IgD-negative memory B cell (primary cell): ENCODE measurements around the gene RHBDF1. TPM values are rescaled to one million over a fixed set of nuclear protein-coding genes. Genes with fewer than 3 reads are reported as not detected.
A peak's percentile ranks its signal among the peaks of the same experiment; 100 is the strongest.

Experiments
- H3K27ac Mint-ChIP-seq, 3 donors: one replicate each; pipeline ENCODE4 v1.8.0; 2020 to 2022; ENCODE audit warnings: mild to moderate bottlenecking in 3 of 3, mixed read lengths in 3 of 3, moderate library complexity in 1 of 3
- H3K27me3 Mint-ChIP-seq: one replicate; pipeline ENCODE4 v1.8.0; 2021; ENCODE audit warnings: mixed read lengths
- H3K36me3 Mint-ChIP-seq: one replicate; pipeline ENCODE4 v1.8.0; 2020; ENCODE audit warnings: mild to moderate bottlenecking, mixed read lengths
- H3K4me1 Mint-ChIP-seq, 3 donors: one replicate each; pipeline ENCODE4 v1.8.0; 2020 to 2022; ENCODE audit warnings: mixed read lengths in 3 of 3, mild to moderate bottlenecking in 1 of 3
- H3K4me3 Mint-ChIP-seq, 4 donors: one replicate each; pipeline ENCODE4 v1.8.0; 2020 to 2022; ENCODE audit warnings: mild to moderate bottlenecking in 4 of 4, mixed read lengths in 4 of 4, moderate library complexity in 3 of 4
- H3K9me3 Mint-ChIP-seq, 3 donors: one replicate each; pipeline ENCODE4 v1.8.0; 2020 to 2021; ENCODE audit warnings: mixed read lengths in 3 of 3, mild to moderate bottlenecking in 1 of 3
- polyA plus RNA-seq: library from polyadenylated mRNA; unstranded; fragments of 300-500 nt; fragmentation: Illumina TruSeq; gene quantifications from one replicate; pipeline ENCODE4 v1.2.3, GENCODE V29; 2021

The RHBDF1 gene
- polyA plus RNA-seq, 1 donor from 2014 or later = not detected

DNA sequence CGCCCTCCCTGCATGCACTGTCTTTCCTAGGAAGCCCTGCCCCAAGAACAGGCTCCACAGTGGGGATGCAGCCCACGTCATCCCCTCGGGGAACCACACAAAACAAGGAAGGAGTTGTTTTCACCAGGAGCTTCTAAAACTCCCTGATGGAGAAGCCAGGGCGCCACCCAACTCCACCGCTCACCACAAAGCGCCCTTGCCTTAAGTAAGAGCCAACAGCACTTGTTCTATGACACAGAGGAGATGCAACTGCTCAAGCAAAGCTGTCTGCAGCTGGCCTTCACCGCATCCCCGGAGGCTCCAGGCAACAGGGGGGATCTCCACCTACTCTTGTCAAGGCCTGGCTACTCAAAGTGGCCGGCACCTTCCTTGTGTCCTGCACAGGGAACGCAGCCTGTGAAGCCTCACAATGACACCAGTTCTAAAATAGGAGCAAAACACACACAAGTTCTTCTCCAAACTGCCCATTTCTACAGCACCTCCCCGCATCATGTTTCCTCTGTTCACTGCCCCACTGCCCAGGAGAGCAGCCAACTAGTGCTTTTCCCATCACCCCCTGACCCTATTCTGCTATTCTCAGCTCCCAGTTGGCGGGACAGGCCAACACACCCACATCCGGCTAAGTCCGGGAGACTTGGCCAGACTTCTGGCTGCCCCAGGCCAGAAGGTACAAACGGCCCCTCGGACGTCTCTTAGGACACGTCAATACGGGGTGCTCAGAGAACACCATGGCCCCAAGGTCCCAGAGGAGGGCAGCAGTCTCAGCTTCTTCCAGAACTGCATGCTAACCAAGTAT is 29.8 kb upstream of the RHBDF1 start:
- peak overlapping the region in 1 of 3 donors; percentile 46 for H3K27ac Mint-ChIP-seq
- peaks cover 4% of the 10 kb centered on the region for H3K36me3 Mint-ChIP-seq
- no peaks in the 10 kb centered on the region for H3K27me3 Mint-ChIP-seq
- H3K4me1 Mint-ChIP-seq = peaks cover 0 to 3% (median 0%) of the 10 kb centered on the region in 3 donors
- no peak overlapping the region for H3K4me3 Mint-ChIP-seq
- no peaks in the 10 kb centered on the region for H3K9me3 Mint-ChIP-seq

DNA sequence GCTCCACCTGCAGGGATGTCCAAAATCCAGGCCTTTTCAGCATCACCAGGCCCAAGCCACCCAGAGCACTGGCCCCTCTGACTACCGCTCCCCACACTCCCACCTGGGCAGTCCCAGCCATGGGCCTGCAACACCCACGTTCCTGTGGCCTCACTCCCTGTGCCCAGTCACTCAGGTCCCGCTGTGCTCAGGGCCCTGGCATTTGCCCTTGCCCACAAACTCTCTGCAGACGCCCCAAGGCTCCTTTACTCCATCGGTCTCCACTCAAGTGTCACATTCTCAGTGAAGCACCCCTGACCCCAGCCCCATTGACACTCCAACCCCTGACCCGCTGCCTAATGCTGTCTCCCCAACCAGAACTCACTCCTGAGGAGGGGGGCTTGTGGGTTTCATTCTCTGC is 29.2 kb upstream of the RHBDF1 start:
- H3K27ac Mint-ChIP-seq = peak overlapping the region in 2 of 3 donors; percentile 46 to 62
- H3K4me3 Mint-ChIP-seq = no peak overlapping the region
- no peaks in the 10 kb centered on the region for H3K9me3 Mint-ChIP-seq
- peaks cover 2 to 6% (median 3%) of the 10 kb centered on the region in 3 donors for H3K4me1 Mint-ChIP-seq
- H3K27me3 Mint-ChIP-seq = no peaks in the 10 kb centered on the region
- H3K36me3 Mint-ChIP-seq = peaks cover 4% of the 10 kb centered on the region

DNA sequence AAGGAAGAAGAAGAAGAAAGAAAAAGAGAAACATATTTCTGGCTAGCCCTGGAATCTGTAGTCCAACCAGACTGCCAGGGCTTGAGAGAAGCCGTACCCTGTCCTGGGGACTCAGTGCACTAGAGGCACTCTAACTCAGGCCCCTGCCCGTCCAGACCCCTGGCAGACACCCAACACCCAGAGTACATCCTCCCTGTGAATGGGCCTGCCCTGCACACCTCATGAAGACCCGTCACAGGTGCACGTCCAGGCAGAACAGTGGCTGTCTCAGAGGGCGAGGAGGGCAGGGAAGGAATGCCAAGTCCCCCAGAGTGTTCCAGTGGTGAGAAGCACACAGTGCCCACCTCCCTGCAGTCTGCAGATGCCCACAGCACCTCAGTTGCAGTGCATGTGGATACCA is 28.6 kb upstream of the RHBDF1 start:
- Mint-ChIP-seq H3K9me3 (no peaks in the 10 kb centered on the region), H3K36me3 (peaks cover 4% of the 10 kb centered on the region), H3K4me3 (no peak overlapping the region), H3K4me1 (peaks cover 2 to 6% (median 3%) of the 10 kb centered on the region in 3 donors), H3K27ac (no peak overlapping the region), H3K27me3 (no peaks in the 10 kb centered on the region)

DNA sequence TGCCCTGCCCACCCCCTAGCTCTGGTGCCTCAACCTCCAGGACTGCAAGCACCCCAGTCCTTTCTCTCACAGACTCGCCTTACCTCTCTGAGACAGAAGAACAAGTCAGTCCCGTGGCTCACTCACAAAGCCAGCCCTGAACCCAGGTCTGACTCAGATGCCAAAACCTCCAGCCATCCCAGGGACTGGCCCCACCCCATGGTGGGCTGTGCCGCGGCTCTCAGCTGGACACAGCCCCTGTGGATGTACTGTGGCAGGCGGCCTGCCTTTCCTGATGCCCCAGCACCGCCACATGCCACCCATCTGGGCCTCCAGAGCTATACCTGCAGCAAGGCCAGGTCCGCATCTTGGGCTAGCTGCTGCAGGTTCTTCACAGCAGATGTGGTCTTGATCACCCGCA is 25.4 kb upstream of the RHBDF1 start:
- H3K4me1 Mint-ChIP-seq = peaks cover 2 to 6% (median 3%) of the 10 kb centered on the region in 3 donors
- peaks cover 1% of the 10 kb centered on the region for H3K36me3 Mint-ChIP-seq
- H3K4me3 Mint-ChIP-seq = no peak overlapping the region
- no peaks in the 10 kb centered on the region for H3K27me3 Mint-ChIP-seq
- no peaks in the 10 kb centered on the region for H3K9me3 Mint-ChIP-seq
- H3K27ac Mint-ChIP-seq = no peak overlapping the region

DNA sequence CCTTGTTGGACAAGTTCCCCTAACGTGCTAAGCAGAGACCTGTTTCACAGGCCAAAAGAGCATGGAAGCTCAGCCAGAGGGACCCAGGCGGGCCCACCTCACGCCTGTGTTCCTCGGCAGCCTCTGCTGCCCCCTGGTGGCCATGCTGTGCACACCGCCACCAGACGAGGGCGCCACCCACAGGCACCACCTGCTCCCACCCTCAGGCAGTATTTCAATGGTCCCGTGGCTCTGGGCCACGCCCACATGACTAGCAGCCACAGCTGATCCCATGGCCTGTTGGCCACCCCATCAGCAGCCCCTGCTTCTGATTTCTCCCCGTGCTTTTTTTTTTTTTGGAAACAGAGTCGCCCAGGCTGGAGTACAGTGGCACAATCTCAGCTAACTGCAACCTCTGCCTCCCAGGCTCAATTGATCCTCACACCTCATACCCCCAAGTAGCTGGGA is 24.5 kb upstream of the RHBDF1 start:
- Mint-ChIP-seq H3K36me3 (peaks cover 1% of the 10 kb centered on the region), H3K4me1 (peaks cover 2 to 6% (median 3%) of the 10 kb centered on the region in 3 donors), H3K4me3 (peak overlapping the region in 1 of 4 donors; percentile 37), H3K9me3 (no peaks in the 10 kb centered on the region), H3K27ac (peak overlapping the region in 2 of 3 donors; percentile 34 to 63), H3K27me3 (no peaks in the 10 kb centered on the region)

DNA sequence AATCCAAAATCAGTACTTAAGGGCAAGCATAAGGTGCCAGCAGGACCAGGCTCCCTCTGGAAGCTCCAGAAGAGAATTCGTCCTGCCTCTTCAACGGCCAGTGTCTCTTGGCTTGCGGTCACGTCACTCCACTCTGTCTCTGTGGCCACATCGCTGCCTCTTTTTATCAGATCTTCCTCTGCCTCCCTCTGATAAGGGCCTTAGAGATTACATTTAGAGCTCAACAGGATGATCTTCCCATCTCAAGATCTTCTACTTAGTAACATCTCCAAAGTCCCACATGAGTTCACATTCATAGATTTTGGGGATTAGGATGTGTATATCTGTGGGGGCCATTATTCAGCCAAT is 22.5 kb upstream of the RHBDF1 start:
- H3K9me3 Mint-ChIP-seq = no peaks in the 10 kb centered on the region
- no peak overlapping the region for H3K4me3 Mint-ChIP-seq
- H3K36me3 Mint-ChIP-seq = no peaks in the 10 kb centered on the region
- H3K4me1 Mint-ChIP-seq = peaks cover 2 to 6% (median 3%) of the 10 kb centered on the region in 3 donors
- no peaks in the 10 kb centered on the region for H3K27me3 Mint-ChIP-seq
- no peak overlapping the region for H3K27ac Mint-ChIP-seq

DNA sequence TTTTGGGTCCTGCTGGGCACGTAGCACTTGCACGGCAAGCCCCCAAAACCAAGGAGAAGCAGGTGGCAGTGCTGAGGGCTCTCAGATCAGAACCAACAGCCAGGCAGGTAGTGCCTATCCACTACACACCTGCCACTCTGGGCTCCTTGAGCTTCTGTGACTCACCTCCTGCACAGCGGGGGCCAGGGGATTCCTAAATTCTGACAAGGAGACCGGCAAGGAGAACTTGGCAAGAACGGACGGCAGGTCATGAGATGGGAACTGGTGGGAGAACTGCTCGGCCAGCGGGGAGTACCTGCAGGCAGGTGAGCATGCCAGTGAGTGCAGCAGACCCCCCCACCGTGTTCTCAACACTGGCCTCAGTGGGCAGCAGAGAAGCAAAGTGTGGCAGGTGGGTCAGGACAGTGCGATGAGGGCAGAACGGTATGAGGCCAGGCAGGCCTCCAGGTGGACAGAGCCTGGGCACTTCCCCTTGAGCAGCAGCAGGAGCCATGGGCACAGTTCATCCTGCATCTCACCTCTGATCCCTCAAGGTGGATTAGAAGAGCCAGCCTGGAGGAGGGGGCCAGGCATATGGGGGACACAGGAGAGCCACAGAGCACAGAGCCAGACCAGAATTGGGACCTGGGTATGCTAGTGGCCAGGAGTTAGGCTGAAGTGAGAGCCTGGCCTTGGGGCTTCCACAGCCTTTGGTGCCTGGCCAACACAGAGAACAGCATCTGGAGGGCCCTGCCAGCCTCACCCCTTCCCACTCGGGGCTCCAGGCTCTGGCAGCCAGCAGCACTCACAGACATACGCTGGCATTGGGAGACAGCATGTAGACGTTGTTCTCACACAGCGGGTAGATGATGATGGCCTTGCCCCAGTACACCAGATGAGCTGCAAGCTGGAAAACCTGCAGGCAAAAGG is 20.3 kb upstream of the RHBDF1 start:
- H3K4me3 Mint-ChIP-seq = no peak overlapping the region
- no peak overlapping the region for H3K27ac Mint-ChIP-seq
- no peaks in the 10 kb centered on the region for H3K36me3 Mint-ChIP-seq
- H3K9me3 Mint-ChIP-seq = no peaks in the 10 kb centered on the region
- H3K27me3 Mint-ChIP-seq = no peaks in the 10 kb centered on the region
- peaks cover 2 to 6% (median 3%) of the 10 kb centered on the region in 3 donors for H3K4me1 Mint-ChIP-seq

DNA sequence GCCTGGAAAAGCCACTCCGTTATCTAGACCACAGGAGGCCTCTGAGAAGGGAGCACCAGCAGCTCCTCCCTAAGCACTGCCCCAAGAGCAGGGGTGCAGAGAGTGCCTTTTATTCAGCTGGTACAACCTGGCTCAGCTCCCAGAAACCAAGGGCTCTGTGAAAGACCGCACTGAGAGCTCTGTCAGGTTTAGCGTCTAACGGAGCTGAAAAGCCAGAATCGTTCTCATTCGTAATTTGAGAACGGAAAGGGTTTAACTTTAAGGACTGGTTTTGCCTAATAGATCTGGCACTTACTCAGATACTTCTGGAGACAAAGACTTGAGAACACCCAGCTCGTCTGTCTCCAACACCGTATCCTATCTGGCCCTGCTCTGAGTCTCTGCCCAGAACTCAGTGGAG is 19.1 kb upstream of the RHBDF1 start:
- Mint-ChIP-seq H3K27me3 (no peaks in the 10 kb centered on the region), H3K4me1 (no peaks in the 10 kb centered on the region), H3K9me3 (no peaks in the 10 kb centered on the region), H3K4me3 (no peak overlapping the region), H3K27ac (no peak overlapping the region), H3K36me3 (no peaks in the 10 kb centered on the region)

DNA sequence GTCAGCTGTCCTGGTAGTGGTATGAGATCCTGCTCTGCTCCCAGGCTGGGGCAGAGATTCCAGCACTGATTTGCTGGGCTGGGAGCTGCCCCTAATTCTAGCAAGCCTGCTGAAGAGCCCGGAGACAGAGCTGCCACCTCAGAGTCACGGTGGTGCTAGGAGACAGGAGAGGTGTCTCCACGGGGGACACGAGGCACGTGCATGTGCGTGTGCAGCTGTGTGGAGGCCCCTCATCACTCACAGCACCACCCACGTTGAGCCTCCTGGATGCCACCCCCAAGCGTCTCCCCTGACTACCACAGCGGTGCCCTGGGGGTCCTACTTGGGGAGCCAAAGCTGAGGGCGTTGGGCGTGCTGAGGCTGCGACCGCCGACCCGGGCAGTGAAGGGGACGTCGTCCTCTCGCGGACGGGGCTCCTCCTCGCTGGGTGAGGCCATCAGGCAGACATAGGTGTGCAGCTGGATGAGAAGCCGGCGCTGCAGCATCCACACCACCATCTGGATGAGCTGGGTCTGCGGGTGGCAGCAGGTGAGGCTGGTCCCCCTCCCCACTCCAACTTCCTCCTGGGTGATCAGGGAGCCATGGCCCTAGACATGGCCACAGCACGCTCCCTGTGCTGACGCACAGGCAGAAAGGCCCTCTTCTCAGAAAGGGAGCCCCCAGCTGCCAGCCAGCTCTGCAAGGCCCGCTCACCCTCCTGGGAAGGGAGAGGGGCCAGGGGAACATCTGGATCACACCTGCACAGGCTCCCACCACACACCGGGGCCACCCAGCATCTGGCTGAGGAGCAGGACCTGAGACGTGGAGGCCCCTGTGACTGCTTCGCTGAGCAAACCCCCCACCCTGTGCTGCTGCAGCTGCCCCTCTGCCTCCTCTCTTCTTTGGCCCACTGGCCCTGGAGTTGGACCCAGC is 17.2 kb upstream of the RHBDF1 start:
- Mint-ChIP-seq H3K27ac (no peak overlapping the region), H3K4me3 (no peak overlapping the region), H3K9me3 (no peaks in the 10 kb centered on the region), H3K36me3 (no peaks in the 10 kb centered on the region), H3K27me3 (no peaks in the 10 kb centered on the region), H3K4me1 (peaks cover 5 to 9% (median 7%) of the 10 kb centered on the region in 3 donors)

DNA sequence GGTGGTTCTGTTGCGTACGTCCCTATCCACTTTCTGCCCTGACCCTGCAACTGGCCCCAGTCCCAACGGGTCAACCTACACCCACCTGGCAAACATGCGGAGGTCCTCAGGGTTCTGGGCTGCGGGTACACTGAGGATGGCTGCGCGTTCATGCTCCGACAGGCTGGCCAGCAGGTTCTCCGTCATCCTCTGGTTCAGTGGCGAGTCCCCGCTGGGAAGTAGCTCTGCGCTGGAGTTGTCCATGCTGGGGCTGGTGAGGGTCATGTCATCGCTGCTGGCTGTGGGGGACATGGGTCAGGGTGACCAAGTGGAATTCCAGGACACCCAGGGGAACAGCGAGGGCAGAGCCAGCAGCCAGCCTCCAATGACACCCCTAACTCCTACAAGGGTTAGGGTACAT is 16.2 kb upstream of the RHBDF1 start:
- Mint-ChIP-seq H3K27me3 (peaks cover 2% of the 10 kb centered on the region), H3K36me3 (no peaks in the 10 kb centered on the region)

DNA sequence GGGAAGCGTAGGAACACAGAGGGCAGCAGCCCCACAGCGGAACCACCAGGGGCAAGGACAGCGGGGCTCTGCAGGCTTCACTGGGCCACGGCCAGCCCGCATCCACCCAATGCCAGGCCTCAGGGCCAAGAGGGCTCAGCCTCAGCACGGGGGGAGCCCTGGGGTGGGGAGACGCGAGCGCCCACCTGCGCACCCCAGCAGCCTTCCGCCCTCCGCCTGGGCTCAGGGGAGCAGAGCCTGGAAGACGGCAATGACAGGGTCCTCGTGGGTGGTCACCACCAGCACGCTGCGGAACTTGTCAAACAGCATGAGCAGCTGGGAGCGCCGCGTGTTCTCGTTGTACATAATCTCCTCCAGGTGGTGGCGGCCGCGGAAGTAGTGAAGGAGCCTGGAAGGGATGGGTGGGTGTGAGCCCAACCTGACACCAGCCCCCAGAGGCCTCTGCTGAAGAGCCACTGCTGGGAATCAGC is 14.1 kb upstream of the RHBDF1 start:
- peak overlapping the region; percentile 53 to 74 (median 63) for H3K27ac Mint-ChIP-seq
- H3K4me1 Mint-ChIP-seq = peaks cover 14 to 18% (median 16%) of the 10 kb centered on the region in 3 donors
- H3K4me3 Mint-ChIP-seq = peak overlapping the region in 1 of 4 donors; percentile 28
- peaks cover 2% of the 10 kb centered on the region for H3K27me3 Mint-ChIP-seq
- no peaks in the 10 kb centered on the region for H3K9me3 Mint-ChIP-seq
- no peaks in the 10 kb centered on the region for H3K36me3 Mint-ChIP-seq

More for the DNA sequence above, 16.2 kb upstream of the RHBDF1 start:
- H3K4me3 Mint-ChIP-seq = no peak overlapping the region
- H3K9me3 Mint-ChIP-seq = no peaks in the 10 kb centered on the region
- no peak overlapping the region for H3K27ac Mint-ChIP-seq
- peaks cover 13 to 16% (median 15%) of the 10 kb centered on the region in 3 donors for H3K4me1 Mint-ChIP-seq

DNA sequence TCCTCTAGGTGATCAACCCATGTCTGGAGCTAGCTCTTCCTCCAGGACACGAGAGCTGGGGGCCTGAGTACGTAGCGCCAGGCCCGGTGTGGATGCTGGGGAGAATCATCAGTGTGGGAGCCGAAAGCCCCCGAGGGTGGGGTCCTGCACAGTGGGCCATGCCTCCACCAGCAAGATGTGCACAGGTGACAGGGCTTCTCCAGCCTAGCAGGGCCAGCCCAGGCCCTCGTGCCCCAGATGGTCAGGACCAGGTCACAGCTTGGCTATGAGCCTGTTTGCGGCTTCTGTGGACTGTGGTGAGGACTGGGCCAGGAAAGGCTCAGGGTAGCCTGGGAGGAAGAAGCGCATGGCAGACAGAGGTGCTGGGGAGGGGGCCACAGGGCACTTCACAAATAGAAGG is 13.4 kb upstream of the RHBDF1 start:
- Mint-ChIP-seq H3K36me3 (no peaks in the 10 kb centered on the region), H3K27ac (peak overlapping the region; percentile 31 to 74 (median 53)), H3K4me3 (no peak overlapping the region), H3K4me1 (peaks cover 14 to 18% (median 16%) of the 10 kb centered on the region in 3 donors), H3K27me3 (peaks cover 2% of the 10 kb centered on the region), H3K9me3 (no peaks in the 10 kb centered on the region)

DNA sequence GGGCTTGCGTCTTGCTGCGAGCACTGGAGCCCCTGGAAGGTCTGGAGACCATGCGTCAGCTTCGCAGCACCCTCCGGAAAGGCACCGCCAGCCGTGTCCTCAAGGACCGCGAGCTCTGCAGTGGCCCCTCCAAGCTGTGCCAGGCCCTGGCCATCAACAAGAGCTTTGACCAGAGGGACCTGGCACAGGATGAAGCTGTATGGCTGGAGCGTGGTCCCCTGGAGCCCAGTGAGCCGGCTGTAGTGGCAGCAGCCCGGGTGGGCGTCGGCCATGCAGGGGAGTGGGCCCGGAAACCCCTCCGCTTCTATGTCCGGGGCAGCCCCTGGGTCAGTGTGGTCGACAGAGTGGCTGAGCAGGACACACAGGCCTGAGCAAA is 13.0 kb upstream of the RHBDF1 start:
- H3K9me3 Mint-ChIP-seq = no peaks in the 10 kb centered on the region
- H3K4me1 Mint-ChIP-seq = peaks cover 14 to 18% (median 16%) of the 10 kb centered on the region in 3 donors
- peaks cover 2% of the 10 kb centered on the region for H3K27me3 Mint-ChIP-seq
- H3K27ac Mint-ChIP-seq = peak overlapping the region; percentile 31 to 95 (median 90)
- no peak overlapping the region for H3K4me3 Mint-ChIP-seq
- no peaks in the 10 kb centered on the region for H3K36me3 Mint-ChIP-seq

DNA sequence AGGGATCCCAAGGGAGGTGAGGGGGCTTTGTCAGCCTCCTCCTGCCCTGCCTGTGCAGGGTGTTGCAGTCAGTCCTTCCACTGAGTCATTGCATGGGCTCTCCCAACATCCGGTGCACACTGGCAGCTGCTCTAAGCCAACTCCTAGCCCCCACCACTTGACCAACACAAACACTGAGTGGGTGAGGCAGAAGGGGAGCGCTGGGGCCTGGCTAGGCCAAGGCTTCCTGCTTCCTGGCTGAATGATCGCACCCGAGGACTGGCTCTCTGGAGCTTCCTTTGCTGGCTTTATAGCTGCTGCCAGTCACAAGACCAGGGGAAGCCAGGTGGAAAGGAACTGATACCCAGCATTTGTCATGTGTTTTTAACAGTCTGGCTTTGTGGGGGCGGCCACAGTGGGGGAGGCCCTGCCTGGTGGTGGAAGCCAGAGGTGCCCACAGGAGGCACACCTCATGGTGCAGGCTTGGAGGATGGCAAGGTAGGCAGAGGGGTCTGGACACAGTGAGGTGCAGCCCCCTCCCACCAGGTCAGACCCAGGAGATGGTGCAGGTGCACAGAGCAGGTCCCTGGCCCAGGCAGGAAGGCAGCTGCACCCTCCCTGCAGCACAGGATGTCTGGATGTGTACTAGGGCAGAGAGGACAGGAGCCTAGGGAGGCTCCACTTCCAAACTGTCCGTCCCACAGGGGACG is 12.4 kb upstream of the RHBDF1 start:
- Mint-ChIP-seq H3K9me3 (no peaks in the 10 kb centered on the region), H3K4me1 (peaks cover 14 to 18% (median 16%) of the 10 kb centered on the region in 3 donors), H3K36me3 (no peaks in the 10 kb centered on the region), H3K27ac (peak overlapping the region; percentile 90 to 95 (median 95)), H3K4me3 (peak overlapping the region; percentile 30 to 85 (median 60)), H3K27me3 (peaks cover 2% of the 10 kb centered on the region)
